ENCODE results near the gene HOXB7. TPM values are rescaled to one million over a fixed set of nuclear protein-coding genes. Genes with fewer than 3 reads are reported as not detected.

The HOXB7 gene
- total RNA-seq (2021) (0.14 TPM in 1 of 3 replicates, not detected in the others), Bru-seq, nascent RNA (not detected)
- long read RNA-seq, experiment 1, result 0 reads
- long read RNA-seq, experiment 2, result 0 reads
- long read RNA-seq, experiment 3, result 0 reads

DNA sequence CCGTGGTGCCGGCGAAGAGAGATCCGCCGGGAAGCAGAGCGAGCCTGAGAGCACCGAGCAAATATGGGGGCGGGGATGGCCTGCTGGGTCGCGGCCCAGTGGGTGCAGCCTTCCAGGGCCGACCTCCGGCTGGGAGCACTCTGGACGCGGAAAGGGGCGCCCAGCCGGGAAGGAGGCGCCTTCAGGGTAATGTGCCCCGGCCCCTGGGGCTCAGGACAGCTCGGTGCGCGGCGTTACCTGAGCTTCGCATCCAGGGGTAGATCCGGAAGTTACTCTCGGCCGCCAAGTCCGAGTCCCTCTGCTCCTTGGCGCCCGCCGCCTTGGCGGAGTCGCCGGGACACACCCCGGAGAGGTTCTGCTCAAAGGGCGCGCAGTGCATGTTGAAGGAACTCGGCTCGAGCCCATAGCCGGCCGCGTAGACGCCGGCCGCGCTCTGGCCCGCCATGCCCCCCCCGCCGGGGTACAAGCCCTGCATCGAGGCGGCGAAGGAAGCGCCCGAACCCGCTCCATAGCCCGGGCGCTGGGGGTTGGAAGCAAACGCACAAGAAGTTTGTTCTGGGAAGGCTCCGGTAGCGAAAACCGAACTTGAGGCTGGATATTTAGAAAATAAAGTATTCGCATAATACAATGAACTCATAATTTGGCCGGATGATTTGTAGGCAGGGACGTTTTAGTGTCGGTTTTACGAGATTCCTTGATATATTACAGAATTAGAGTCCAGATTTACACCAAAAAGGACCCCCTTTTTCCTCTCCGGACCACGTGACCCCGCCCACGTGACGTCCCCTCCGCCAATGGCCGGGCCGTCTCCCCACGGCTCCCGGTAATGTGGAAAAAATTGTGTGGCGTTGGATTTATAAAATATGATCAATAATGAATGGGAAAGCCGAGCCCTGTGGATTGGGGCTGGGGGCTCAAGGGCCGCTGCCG, at the start of gene HOXB7:
Gene HOXB7, minus strand, starts transcription at position 736 of the 930 bp plus-strand sequence. Its CDS starts 99 bp downstream, at position 637.
- Mint-ChIP-seq H3K27me3 (ENCODE audit: low read depth) (peaks cover 100% of the 10 kb centered on the region; the same call in 1 of the 2 replicates), H3K4me3 (peak within 1 kb of the TSS; percentile 61), H3K36me3 (0 out of 2 replicates have a peak, but pooled peaks cover 5% of the 10 kb centered on the region), H3K27ac (no peak within 1 kb of the TSS), H3K4me1 (peaks cover 32% of the 10 kb centered on the region), H3K9me3 (no peaks in the 10 kb centered on the region)
- DNase-seq (ENCODE audit: low spot score) (no peak), ATAC-seq (peak; percentile 9)
- TF ChIP-seq, protein P1, sequence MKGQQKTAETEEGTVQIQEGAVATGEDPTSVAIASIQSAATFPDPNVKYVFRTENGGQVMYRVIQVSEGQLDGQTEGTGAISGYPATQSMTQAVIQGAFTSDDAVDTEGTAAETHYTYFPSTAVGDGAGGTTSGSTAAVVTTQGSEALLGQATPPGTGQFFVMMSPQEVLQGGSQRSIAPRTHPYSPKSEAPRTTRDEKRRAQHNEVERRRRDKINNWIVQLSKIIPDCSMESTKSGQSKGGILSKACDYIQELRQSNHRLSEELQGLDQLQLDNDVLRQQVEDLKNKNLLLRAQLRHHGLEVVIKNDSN (CRISPR knock-in tag; IDR thresholded peaks at IDR 0.05), result peak; percentile 94
- TF ChIP-seq ZNF219 (CRISPR knock-in tag; IDR thresholded peaks at IDR 0.05; ENCODE audit: borderline replicate concordance) (no peak), TEAD1 (CRISPR knock-in tag; IDR thresholded peaks at IDR 0.05) (no peak), NFYB (CRISPR knock-in tag; conservative IDR thresholded peaks at IDR 0.05; ENCODE audit: low read depth) (peak; percentile 39; the same call in 1 of the 2 replicates)
- TF ChIP-seq, protein P2, sequence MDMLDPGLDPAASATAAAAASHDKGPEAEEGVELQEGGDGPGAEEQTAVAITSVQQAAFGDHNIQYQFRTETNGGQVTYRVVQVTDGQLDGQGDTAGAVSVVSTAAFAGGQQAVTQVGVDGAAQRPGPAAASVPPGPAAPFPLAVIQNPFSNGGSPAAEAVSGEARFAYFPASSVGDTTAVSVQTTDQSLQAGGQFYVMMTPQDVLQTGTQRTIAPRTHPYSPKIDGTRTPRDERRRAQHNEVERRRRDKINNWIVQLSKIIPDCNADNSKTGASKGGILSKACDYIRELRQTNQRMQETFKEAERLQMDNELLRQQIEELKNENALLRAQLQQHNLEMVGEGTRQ (CRISPR knock-in tag; IDR thresholded peaks at IDR 0.05), result peak; percentile 93
- POLR2A ChIA-PET, result no interaction called here
- CTCF ChIA-PET, result interaction anchor here (0.6 to 2.0 kb wide), 8 partner anchors 14 to 584 kb away, joined by 3 to 9 read pairs (median 4); no protein-coding TSS in a partner anchor

DNA sequence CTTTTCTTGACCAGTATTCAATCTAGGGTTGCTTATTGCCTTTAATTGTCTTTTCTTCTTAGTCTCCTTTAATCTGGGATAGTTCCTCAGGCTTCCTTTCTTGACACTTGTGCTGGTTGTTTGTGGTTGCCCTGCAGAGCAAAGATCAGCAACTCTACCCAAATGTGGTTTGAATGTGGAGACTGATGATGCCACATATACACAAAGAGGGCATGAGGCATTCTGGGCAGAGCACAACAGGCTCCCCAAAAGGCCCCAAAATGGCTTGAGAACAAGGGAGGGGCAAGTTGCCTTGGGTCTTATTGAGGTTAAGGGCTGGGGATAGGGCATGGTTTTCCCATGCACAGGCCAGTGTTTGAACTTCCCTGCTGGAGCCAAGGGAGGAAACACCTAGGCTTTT, 45.1 kb upstream of the HOXB7 start:
- no peak overlapping the region for H3K27ac Mint-ChIP-seq
- TF ChIP-seq TCF7 (CRISPR knock-in tag; IDR thresholded peaks at IDR 0.05; ENCODE audit: low read depth), result no peak
- TF ChIP-seq ZNF423 (CRISPR knock-in tag; IDR thresholded peaks at IDR 0.05), result no peak
- TF ChIP-seq, protein P3, sequence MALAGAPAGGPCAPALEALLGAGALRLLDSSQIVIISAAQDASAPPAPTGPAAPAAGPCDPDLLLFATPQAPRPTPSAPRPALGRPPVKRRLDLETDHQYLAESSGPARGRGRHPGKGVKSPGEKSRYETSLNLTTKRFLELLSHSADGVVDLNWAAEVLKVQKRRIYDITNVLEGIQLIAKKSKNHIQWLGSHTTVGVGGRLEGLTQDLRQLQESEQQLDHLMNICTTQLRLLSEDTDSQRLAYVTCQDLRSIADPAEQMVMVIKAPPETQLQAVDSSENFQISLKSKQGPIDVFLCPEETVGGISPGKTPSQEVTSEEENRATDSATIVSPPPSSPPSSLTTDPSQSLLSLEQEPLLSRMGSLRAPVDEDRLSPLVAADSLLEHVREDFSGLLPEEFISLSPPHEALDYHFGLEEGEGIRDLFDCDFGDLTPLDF (CRISPR knock-in tag; IDR thresholded peaks at IDR 0.05), result no peak
- no peak for TF ChIP-seq NR1H2 (CRISPR knock-in tag; IDR thresholded peaks at IDR 0.05)
- TF ChIP-seq ZNF263 (CRISPR knock-in tag; IDR thresholded peaks at IDR 0.05; ENCODE audit: low read depth), result no peak
- no peak for TF ChIP-seq ZNF317 (CRISPR knock-in tag; IDR thresholded peaks at IDR 0.05; ENCODE audit: borderline replicate concordance, low read depth)
- no peak for TF ChIP-seq ZNF416 (CRISPR knock-in tag; IDR thresholded peaks at IDR 0.05)
- TF ChIP-seq, protein P4, sequence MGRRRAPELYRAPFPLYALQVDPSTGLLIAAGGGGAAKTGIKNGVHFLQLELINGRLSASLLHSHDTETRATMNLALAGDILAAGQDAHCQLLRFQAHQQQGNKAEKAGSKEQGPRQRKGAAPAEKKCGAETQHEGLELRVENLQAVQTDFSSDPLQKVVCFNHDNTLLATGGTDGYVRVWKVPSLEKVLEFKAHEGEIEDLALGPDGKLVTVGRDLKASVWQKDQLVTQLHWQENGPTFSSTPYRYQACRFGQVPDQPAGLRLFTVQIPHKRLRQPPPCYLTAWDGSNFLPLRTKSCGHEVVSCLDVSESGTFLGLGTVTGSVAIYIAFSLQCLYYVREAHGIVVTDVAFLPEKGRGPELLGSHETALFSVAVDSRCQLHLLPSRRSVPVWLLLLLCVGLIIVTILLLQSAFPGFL (CRISPR knock-in tag; IDR thresholded peaks at IDR 0.05; ENCODE audit: borderline replicate concordance), result no peak
- TF ChIP-seq MXD4 (CRISPR knock-in tag; IDR thresholded peaks at IDR 0.05; ENCODE audit: borderline replicate concordance), result no peak
- DNase-seq (ENCODE audit: low spot score), result no peak
- no peaks in the 10 kb centered on the region for H3K4me1 Mint-ChIP-seq
- no peaks in the 10 kb centered on the region for H3K36me3 Mint-ChIP-seq
- ChIA-PET CTCF (no interaction called here), POLR2A (no interaction called here)
- H3K27me3 Mint-ChIP-seq (ENCODE audit: low read depth), result peaks cover 69% of the 10 kb centered on the region
- peaks cover 9% of the 10 kb centered on the region; the same call in 1 of the 2 replicates for H3K9me3 Mint-ChIP-seq
- ATAC-seq, result no peak
- no peak overlapping the region for H3K4me3 Mint-ChIP-seq

DNA sequence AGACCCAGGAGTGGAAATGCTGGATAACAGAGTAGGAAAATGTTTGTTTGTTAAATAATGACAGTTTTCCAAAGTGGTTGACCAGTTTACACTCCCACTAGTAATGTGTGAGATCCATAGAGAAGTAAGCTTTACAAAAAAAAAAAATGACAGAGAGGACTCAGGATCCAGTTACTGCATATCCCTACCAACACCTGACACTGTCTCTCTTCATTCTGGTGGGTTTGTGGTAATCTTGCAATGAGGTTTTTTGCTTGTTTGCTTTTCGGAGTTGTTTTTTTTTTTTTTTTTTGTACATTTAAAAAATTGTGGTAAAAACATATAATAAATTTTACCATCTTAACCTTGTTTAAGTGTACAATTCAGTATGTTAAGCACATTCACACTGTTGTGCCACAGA, 38.9 kb upstream of the HOXB7 start:
- TF ChIP-seq ZNF396 (CRISPR knock-in tag; IDR thresholded peaks at IDR 0.05; ENCODE audit: borderline replicate concordance) (no peak), NFYB (CRISPR knock-in tag; conservative IDR thresholded peaks at IDR 0.05; ENCODE audit: low read depth) (no peak), GTF2I (CRISPR knock-in tag; conservative IDR thresholded peaks at IDR 0.05) (no peak), ZNF219 (CRISPR knock-in tag; IDR thresholded peaks at IDR 0.05; ENCODE audit: borderline replicate concordance) (no peak), SMAD4 (CRISPR knock-in tag; IDR thresholded peaks at IDR 0.05) (no peak), NR2C2 (CRISPR knock-in tag; IDR thresholded peaks at IDR 0.05) (no peak), ESRRA (CRISPR knock-in tag; IDR thresholded peaks at IDR 0.05; ENCODE audit: borderline replicate concordance) (no peak)
- TF ChIP-seq, protein P4 (CRISPR knock-in tag; IDR thresholded peaks at IDR 0.05; ENCODE audit: borderline replicate concordance), result no peak
- H3K4me3 Mint-ChIP-seq, result no peak overlapping the region
- H3K9me3 Mint-ChIP-seq, result no peaks in the 10 kb centered on the region
- no peak overlapping the region for H3K27ac Mint-ChIP-seq
- H3K27me3 Mint-ChIP-seq (ENCODE audit: low read depth), result peaks cover 87% of the 10 kb centered on the region
- POLR2A ChIA-PET, result interaction anchor here (0.6 kb wide), 1 partner anchor 45 kb away, joined by 4 read pairs; no protein-coding TSS in a partner anchor
- CTCF ChIA-PET, result interaction anchor here (0.7 to 3.2 kb wide), 4 partner anchors 14 to 356 kb away, joined by 3 to 13 read pairs (median 4); no protein-coding TSS in a partner anchor
- no peak for ATAC-seq
- peaks cover 14% of the 10 kb centered on the region for H3K4me1 Mint-ChIP-seq
- H3K36me3 Mint-ChIP-seq, result no peaks in the 10 kb centered on the region
- DNase-seq (ENCODE audit: low spot score), result no peak
